ENCODE results near the gene CCND1. TPM values are rescaled to one million over a fixed set of nuclear protein-coding genes. Genes with fewer than 3 reads are reported as not detected.

The CCND1 gene
- total RNA-seq, 2 experiments from 2014 or later, result 0.44 TPM; not detected in 1

- H4K20me1 ChIP-seq (ENCODE audit: insufficient read depth, low read length), result no peaks in the 10 kb centered on the region
- DNase-seq (ENCODE audit: low spot score), result no peak
- intact Hi-C loops (cut with micrococcal nuclease; ENCODE audit: unreplicated experiment), result no loop called here
- no peaks in the 10 kb centered on the region for H3K36me3 ChIP-seq (ENCODE audit: insufficient read depth, low read length)
- CTCF ChIA-PET (ENCODE audit: unreplicated experiment), result no interaction called here
- no peaks in the 10 kb centered on the region for H3K79me2 ChIP-seq (ENCODE audit: insufficient read depth, low read depth, low read length)
- H3K4me2 ChIP-seq (ENCODE audit: low read length), result no peak overlapping the region
- no peak for TF ChIP-seq EZH2phosphoT487 (IDR thresholded peaks at IDR 0.05; ENCODE audit: borderline replicate concordance, low read depth, low read length)
- TF ChIP-seq CTCF (conservative IDR thresholded peaks at IDR 0.05; ENCODE audit: low read length), result no peak
- H2AFZ ChIP-seq (ENCODE audit: low read length), result no peak overlapping the region
- no TSS peak for BruUV-seq (replicated peaks)
- no peaks in the 10 kb centered on the region for H3K9me2 ChIP-seq (ENCODE audit: insufficient read depth, low read length)
- H3K27ac ChIP-seq (ENCODE audit: low read depth, low read length, poor library complexity, severe bottlenecking), result no peak overlapping the region
- POLR2A ChIA-PET, result interaction anchor here (0.8 kb wide), 1 partner anchor 948 kb away, joined by 3 read pairs; no protein-coding TSS in a partner anchor
- no peaks in the 10 kb centered on the region for H3K9me3 ChIP-seq (ENCODE audit: low read length)
- no peak overlapping the region for H3K4me3 ChIP-seq (ENCODE audit: low read depth, low read length, poor library complexity, severe bottlenecking)
- H3K4me1 ChIP-seq (ENCODE audit: insufficient read depth, low read length, poor library complexity, severe bottlenecking), result no peaks in the 10 kb centered on the region
Measured at GRCh38 chr11:69659591-69659990, 18.6 kb downstream of the CCND1 start.

- ChIA-PET POLR2A (no interaction called here), CTCF (ENCODE audit: unreplicated experiment) (no interaction called here)
- H3K4me3 ChIP-seq (ENCODE audit: low read depth, low read length, poor library complexity, severe bottlenecking), result no peak overlapping the region
- no peak for TF ChIP-seq EZH2phosphoT487 (IDR thresholded peaks at IDR 0.05; ENCODE audit: borderline replicate concordance, low read depth, low read length)
- no peak for TF ChIP-seq CTCF (conservative IDR thresholded peaks at IDR 0.05; ENCODE audit: low read length)
- no peaks in the 10 kb centered on the region for H3K36me3 ChIP-seq (ENCODE audit: insufficient read depth, low read length)
- BruUV-seq (replicated peaks), result no TSS peak
- intact Hi-C loops (cut with micrococcal nuclease; ENCODE audit: unreplicated experiment), result no loop called here
- no peaks in the 10 kb centered on the region for H3K4me1 ChIP-seq (ENCODE audit: insufficient read depth, low read length, poor library complexity, severe bottlenecking)
- H3K9me3 ChIP-seq (ENCODE audit: low read length), result no peaks in the 10 kb centered on the region
- no peaks in the 10 kb centered on the region for H4K20me1 ChIP-seq (ENCODE audit: insufficient read depth, low read length)
- H2AFZ ChIP-seq (ENCODE audit: low read length), result no peak overlapping the region
- H3K4me2 ChIP-seq (ENCODE audit: low read length), result no peak overlapping the region
- H3K9me2 ChIP-seq (ENCODE audit: insufficient read depth, low read length), result no peaks in the 10 kb centered on the region
- H3K27ac ChIP-seq (ENCODE audit: low read depth, low read length, poor library complexity, severe bottlenecking), result no peak overlapping the region
- no peak for DNase-seq (ENCODE audit: low spot score)
- H3K79me2 ChIP-seq (ENCODE audit: insufficient read depth, low read depth, low read length), result no peaks in the 10 kb centered on the region
Measured at GRCh38 chr11:69660001-69660500, 19.1 kb downstream of the CCND1 start.

GRCh38 chr11:69661413-69661715 is 20.4 kb downstream of the CCND1 start:
- Histone ChIP-seq H3K4me1 (ENCODE audit: insufficient read depth, low read length, poor library complexity, severe bottlenecking) (no peaks in the 10 kb centered on the region), H2AFZ (ENCODE audit: low read length) (no peak overlapping the region), H3K27ac (ENCODE audit: low read depth, low read length, poor library complexity, severe bottlenecking) (no peak overlapping the region), H3K4me3 (ENCODE audit: low read depth, low read length, poor library complexity, severe bottlenecking) (no peak overlapping the region), H3K9me2 (ENCODE audit: insufficient read depth, low read length) (no peaks in the 10 kb centered on the region), H4K20me1 (ENCODE audit: insufficient read depth, low read length) (no peaks in the 10 kb centered on the region), H3K79me2 (ENCODE audit: insufficient read depth, low read depth, low read length) (no peaks in the 10 kb centered on the region), H3K9me3 (ENCODE audit: low read length) (no peaks in the 10 kb centered on the region), H3K4me2 (ENCODE audit: low read length) (no peak overlapping the region), H3K36me3 (ENCODE audit: insufficient read depth, low read length) (no peaks in the 10 kb centered on the region)
- TF ChIP-seq CTCF (conservative IDR thresholded peaks at IDR 0.05; ENCODE audit: low read length) (no peak), EZH2phosphoT487 (IDR thresholded peaks at IDR 0.05; ENCODE audit: borderline replicate concordance, low read depth, low read length) (no peak)
- POLR2A ChIA-PET, result no interaction called here
- CTCF ChIA-PET (ENCODE audit: unreplicated experiment), result no interaction called here
- DNase-seq (ENCODE audit: low spot score), result no peak
- intact Hi-C loops (cut with micrococcal nuclease; ENCODE audit: unreplicated experiment), result no loop called here
- no TSS peak for BruUV-seq (replicated peaks)

Data from OCI-LY7 (cell line).